CD4-positive, alpha-beta T cell treated with Interferon gamma for 1 hour (primary cell): Measurements from ENCODE around the gene PCDHGB1.
A peak's percentile ranks its signal among the peaks of the same experiment; 100 is the strongest.
"Not testable (repeated sequence)": the region's sequence is repeated elsewhere in the genome, so short reads cannot be mapped to it uniquely, and the experiment has no call there.

ENCODE experiments used
- DNase-seq: peaks from one replicate; pipeline ENCODE4 v3.0.0-alpha.2; 2020

PCDHGB1 gene

DNA sequence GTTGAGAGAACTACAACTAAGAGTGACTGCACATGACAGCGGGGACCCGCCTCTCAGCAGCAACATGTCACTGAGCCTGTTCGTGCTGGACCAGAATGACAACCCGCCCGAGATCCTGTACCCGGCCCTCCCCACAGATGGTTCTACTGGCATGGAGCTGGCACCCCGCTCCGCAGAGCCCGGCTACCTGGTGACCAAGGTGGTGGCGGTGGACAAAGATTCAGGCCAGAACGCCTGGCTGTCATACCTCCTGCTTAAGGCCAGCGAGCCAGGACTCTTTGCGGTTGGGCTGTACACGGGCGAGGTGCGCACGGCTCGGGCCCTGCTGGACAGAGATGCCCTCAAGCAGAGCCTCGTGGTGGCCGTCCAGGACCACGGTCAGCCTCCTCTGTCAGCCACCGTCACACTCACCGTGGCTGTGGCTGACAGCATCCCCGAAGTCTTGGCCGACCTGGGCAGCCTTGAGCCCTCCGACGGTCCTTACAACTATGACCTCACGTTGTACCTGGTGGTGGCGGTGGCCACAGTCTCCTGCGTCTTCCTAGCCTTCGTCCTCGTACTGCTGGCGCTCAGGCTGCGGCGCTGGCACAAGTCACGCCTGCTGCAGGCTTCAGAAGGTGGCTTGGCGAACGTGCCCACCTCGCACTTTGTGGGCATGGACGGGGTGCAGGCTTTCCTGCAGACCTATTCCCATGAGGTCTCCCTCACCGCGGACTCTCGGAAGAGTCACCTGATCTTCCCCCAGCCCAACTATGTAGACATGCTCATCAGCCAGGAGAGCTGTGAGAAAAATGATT lies 34.8 kb downstream of the PCDHGB1 start:
- DNase-seq: no peak

DNA sequence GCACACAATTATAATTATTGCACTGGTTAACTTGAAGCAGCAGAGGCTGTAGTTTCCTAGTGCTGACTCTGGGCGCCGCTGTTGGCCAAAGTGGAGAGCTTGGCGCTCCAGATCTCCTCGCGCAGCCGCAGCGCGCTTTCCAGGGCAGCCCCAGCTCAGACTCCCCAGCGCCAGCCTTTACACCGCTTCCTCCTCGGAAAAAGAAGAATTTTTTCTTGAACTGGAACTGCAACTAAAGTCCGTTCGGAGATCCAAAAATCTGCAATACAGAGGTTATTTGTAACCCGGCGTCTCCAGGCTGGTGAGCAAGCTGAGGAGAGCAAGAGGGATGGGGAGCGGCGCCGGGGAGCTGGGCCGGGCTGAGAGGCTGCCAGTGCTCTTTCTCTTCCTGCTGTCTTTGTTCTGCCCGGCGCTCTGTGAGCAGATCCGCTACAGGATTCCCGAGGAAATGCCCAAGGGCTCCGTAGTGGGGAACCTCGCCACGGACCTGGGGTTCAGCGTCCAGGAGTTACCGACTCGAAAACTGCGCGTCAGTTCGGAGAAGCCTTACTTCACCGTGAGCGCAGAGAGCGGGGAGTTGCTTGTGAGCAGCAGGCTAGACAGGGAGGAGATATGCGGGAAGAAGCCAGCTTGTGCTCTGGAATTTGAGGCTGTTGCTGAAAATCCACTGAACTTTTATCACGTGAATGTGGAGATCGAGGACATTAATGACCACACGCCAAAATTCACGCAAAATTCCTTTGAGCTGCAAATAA lies 37.8 kb downstream of the PCDHGB1 start, which contains the start of gene PCDHGB4:
Gene PCDHGB4, plus strand, starts transcription at position 142 of the 755 bp plus-strand sequence. Its CDS starts 187 bp downstream, at position 329.
- not testable (repeated sequence) for DNase-seq

DNA sequence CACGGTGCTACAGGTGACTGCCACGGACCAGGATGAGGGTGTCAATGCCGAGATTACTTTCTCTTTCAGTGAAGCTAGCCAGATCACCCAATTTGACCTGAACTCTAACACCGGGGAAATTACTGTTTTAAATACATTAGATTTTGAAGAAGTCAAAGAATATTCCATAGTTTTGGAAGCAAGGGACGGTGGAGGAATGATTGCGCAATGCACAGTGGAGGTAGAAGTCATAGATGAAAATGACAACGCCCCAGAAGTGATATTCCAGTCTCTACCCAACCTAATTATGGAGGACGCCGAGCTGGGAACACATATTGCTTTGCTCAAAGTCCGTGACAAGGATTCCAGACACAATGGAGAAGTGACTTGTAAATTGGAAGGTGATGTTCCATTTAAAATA lies 38.8 kb downstream of the PCDHGB1 start:
- no peak for DNase-seq

DNA sequence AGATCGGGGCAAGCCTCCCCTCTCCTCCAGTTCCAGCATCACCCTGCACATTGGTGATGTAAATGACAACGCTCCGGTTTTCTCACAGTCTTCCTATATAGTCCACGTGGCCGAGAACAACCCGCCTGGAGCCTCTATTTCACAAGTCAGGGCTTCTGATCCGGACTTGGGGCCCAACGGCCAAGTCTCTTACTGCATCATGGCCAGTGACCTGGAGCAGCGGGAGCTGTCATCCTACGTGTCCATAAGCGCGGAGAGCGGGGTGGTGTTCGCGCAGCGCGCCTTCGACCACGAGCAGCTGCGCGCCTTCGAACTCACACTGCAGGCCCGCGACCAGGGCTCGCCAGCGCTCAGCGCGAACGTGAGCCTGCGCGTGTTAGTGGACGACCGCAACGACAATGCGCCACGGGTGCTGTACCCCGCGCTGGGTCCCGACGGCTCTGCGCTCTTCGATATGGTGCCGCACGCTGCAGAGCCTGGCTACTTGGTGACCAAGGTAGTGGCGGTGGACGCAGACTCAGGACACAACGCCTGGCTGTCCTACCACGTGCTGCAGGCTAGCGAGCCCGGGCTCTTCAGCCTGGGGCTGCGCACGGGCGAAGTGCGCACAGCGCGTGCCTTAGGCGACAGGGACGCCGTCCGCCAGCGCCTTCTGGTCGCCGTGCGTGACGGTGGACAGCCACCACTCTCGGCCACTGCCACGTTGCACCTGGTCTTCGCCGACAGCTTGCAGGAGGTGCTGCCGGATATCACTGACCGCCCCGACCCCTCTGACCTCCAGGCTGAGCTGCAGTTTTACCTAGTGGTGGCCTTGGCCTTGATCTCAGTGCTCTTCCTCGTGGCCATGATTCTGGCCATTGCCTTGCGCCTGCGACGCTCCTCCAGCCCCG lies 39.5 kb downstream of the PCDHGB1 start:
- no peak for DNase-seq

DNA sequence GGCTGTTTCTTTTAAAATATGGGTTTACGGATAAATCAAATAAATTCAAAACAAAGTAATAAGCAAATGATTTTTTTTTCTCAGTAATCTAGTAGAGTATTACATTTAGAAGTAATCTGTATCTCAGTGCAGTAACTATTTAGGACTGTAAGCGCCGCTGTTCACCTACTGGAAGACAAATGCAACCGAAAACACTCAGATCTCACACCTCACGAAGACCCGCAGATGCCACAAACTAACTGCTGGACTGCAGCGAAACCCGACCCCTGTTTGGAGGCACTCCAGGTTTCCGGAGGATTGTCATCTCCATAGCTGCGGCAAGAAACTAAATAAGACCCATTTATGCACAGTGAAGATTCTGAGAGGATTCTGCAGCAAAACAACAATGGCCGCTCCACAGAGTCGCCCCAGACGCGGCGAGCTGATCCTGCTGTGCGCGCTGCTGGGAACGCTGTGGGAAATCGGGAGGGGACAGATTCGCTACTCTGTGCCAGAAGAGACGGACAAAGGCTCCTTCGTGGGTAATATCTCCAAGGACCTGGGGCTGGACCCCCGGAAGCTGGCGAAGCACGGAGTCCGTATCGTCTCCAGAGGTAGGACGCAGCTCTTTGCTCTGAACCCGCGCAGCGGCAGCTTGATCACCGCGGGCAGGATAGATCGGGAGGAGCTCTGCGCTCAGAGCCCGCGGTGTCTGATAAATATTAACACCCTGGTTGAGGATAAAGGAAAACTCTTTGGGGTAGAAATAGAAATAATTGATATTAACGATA lies 42.7 kb downstream of the PCDHGB1 start, which contains the start of gene PCDHGA8:
Gene PCDHGA8, plus strand, starts transcription at position 205 of the 770 bp plus-strand sequence. Its CDS starts 181 bp downstream, at position 386.
- DNase-seq: no peak

DNA sequence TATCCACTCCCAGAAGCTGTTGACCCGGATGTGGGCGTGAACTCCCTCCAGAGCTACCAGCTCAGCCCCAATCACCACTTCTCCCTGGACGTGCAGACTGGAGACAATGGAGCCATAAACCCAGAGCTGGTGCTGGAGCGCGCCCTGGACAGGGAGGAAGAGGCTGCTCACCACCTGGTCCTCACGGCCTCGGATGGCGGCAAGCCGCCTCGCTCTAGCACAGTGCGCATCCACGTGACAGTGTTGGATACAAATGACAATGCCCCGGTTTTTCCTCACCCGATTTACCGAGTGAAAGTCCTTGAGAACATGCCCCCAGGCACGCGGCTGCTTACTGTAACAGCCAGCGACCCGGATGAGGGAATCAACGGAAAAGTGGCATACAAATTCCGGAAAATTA lies 43.4 kb downstream of the PCDHGB1 start:
- no peak for DNase-seq

DNA sequence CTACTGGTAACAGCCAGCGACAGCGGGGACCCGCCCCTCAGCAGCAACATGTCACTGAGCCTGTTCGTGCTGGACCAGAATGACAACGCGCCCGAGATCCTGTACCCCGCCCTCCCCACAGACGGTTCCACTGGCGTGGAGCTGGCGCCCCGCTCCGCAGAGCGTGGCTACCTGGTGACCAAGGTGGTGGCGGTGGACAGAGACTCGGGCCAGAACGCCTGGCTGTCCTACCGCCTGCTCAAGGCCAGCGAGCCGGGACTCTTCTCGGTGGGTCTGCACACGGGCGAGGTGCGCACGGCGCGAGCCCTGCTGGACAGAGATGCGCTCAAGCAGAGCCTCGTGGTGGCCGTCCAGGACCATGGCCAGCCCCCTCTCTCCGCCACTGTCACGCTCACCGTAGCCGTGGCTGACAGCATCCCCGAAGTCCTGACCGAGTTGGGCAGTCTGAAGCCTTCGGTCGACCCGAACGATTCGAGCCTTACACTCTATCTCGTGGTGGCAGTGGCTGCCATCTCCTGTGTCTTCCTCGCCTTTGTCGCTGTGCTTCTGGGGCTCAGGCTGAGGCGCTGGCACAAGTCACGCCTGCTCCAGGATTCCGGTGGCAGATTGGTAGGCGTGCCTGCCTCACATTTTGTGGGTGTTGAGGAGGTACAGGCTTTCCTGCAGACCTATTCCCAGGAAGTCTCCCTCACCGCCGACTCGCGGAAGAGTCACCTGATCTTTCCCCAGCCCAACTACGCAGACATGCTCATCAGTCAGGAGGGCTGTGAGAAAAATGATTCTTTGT lies 44.7 kb downstream of the PCDHGB1 start:
- DNase-seq: not testable (repeated sequence)

DNA sequence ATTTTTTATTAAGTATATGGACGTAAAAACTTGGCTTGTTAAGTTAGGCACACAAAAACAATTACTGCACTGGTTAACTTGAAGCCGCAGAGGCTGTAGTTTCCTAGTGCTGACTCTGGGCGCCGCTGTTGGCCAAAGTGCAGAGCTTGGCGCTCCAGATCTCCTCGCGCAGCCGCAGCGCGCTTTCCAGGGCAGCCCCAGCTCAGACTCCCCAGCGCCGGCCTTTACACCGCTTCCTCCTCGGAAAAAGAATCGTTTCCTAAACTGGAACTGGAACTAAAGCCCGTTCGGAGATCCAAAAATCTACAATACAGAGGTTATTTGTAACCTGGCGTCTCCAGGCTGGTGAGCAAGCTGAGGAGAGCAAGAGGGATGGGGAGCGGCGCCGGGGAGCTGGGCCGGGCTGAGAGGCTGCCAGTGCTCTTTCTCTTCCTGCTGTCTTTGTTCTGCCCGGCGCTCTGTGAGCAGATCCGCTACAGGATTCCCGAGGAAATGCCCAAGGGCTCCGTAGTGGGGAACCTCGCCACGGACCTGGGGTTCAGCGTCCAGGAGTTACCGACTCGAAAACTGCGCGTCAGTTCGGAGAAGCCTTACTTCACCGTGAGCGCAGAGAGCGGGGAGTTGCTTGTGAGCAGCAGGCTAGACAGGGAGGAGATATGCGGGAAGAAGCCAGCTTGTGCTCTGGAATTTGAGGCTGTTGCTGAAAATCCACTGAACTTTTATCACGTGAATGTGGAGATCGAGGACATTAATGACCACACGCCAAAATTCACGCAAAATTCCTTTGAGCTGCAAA lies 48.1 kb downstream of the PCDHGB1 start, which contains the start of gene PCDHGB5:
Gene PCDHGB5, plus strand, starts transcription at position 192 of the 796 bp plus-strand sequence. Its CDS starts 181 bp downstream, at position 373.
- peak; percentile 30 for DNase-seq

DNA sequence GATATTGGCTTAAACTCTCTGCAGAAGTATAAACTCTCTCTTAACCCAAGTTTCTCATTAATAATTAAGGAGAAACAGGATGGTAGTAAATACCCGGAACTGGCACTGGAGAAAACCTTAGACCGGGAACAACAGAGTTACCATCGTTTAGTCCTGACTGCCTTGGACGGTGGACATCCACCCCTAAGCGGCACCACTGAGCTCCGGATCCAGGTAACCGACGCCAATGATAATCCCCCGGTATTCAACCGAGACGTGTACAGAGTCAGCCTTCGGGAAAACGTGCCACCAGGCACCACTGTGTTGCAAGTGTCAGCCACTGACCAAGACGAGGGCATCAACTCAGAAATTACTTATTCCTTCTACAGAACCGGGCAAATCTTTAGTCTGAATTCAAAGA lies 48.7 kb downstream of the PCDHGB1 start:
- DNase-seq: no peak

DNA sequence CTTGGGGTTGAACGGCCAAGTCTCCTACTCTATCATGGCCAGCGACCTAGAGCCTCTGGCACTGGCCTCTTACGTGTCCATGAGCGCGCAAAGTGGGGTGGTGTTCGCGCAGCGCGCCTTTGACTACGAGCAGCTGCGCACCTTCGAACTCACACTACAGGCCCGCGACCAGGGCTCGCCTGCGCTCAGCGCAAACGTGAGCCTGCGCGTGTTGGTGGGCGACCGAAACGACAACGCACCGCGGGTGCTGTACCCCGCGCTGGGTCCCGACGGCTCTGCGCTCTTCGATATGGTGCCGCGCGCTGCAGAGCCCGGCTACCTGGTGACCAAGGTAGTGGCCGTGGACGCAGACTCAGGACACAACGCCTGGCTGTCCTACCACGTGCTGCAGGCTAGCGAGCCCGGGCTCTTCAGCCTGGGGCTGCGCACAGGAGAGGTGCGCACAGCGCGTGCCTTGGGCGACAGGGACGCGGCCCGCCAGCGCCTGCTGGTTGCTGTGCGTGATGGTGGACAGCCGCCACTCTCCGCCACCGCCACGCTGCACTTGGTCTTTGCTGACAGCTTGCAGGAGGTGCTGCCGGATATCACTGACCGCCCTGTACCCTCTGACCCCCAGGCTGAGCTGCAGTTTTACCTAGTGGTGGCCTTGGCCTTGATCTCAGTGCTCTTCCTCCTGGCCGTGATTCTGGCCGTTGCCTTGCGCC lies 49.8 kb downstream of the PCDHGB1 start:
- no peak for DNase-seq
